AG20443 (cell line): Measurements from ENCODE around the gene GNL3.

Source experiments
- DNase-seq: peaks from one replicate; pipeline ENCODE4 v3.0.0; 2012; ENCODE audit warnings: low spot score, mixed read lengths

GNL3 gene

GRCh38 chr3:52688266-52688665, 2.4 kb downstream of the GNL3 start:
- no peak for DNase-seq

GRCh38 chr3:52689151-52689550, 3.3 kb downstream of the GNL3 start:
- no peak for DNase-seq

- DNase-seq, result no peak
These were observed 4.7 kb downstream of the GNL3 start for GRCh38 chr3:52690560-52690959.

GRCh38 chr3:52693071-52693470, 7.2 kb downstream of the GNL3 start:
- DNase-seq, result no peak

- DNase-seq, result no peak
These were observed 8.8 kb downstream of the GNL3 start for GRCh38 chr3:52694528-52695189.

- DNase-seq, result no peak
These were observed 10.2 kb downstream of the GNL3 start for GRCh38 chr3:52695798-52696671.

- DNase-seq, result no peak
These were observed 11.2 kb downstream of the GNL3 start for GRCh38 chr3:52696830-52697631.

GRCh38 chr3:52697632-52697965, 11.8 kb downstream of the GNL3 start:
- DNase-seq, result no peak

- no peak for DNase-seq
These were observed 17.5 kb downstream of the GNL3 start for GRCh38 chr3:52703341-52703740.

GRCh38 chr3:52704611-52705437, 19.0 kb downstream of the GNL3 start:
- DNase-seq, result peak; percentile 61

GRCh38 chr3:52705438-52705687, 19.5 kb downstream of the GNL3 start:
- DNase-seq, result no peak

GRCh38 chr3:52705688-52706686, 20.2 kb downstream of the GNL3 start, which contains the start of the genes GLT8D1 and SPCS1:
Gene GLT8D1 (minus strand): TSS chr3:52705791. CDS start chr3:52700460, 5,331 bp downstream.
Gene SPCS1 (plus strand): TSS chr3:52706106. CDS start chr3:52706247, 141 bp downstream.
- peak; percentile 96 for DNase-seq

- DNase-seq, result no peak
These were observed 21.8 kb downstream of the GNL3 start for GRCh38 chr3:52707585-52707984.

- DNase-seq, result no peak
These were observed 24.7 kb downstream of the GNL3 start for GRCh38 chr3:52710512-52710911.

GRCh38 chr3:52712291-52713212, 26.7 kb downstream of the GNL3 start:
- no peak for DNase-seq

GRCh38 chr3:52714335-52715302, 28.8 kb downstream of the GNL3 start:
- DNase-seq, result peak; percentile 10

GRCh38 chr3:52715714-52716305, 30.0 kb downstream of the GNL3 start:
- no peak for DNase-seq

GRCh38 chr3:52719618-52720017, 33.8 kb downstream of the GNL3 start:
- DNase-seq, result no peak
